Panc1 (cell line): Measurements from ENCODE around the gene TBPL2. TPM values are rescaled to one million over a fixed set of nuclear protein-coding genes. Genes with fewer than 3 reads are reported as not detected.

Experiments used
- ATAC-seq: fragments of 200-7000 bp; cut with Tn5 transposase; 2 replicates; pipeline ENCODE4 v1.9.1; 2020; ENCODE audit warnings: mild to moderate bottlenecking, moderate library complexity
- BruUV-seq: library from RNA; stranded (reverse); fragments of 400-500 nt; replicated peaks from 2 replicates; lab custom pipeline; 2021; lab: Mats Ljungman, UMichigan
- CTCF ChIA-PET: fragments of 300-600 bp; sonication (Branson Sonifier 250); formaldehyde crosslinking; loops from one replicate; lab custom pipeline; 2022; ENCODE audit warnings: antibody characterized with exemption; lab: Charles Lee
- POLR2A ChIA-PET: fragments of 300-600 bp; sonication (Branson Sonifier 250); formaldehyde crosslinking; loops from one replicate; lab custom pipeline; 2022; ENCODE audit warnings: antibody characterized with exemption; lab: Charles Lee
- DNase-seq: peaks from one replicate; pipeline ENCODE4 v3.0.0-alpha.2; 2010; ENCODE audit warnings: low read depth, low spot score
- H3K27ac ChIP-seq: 2 replicates; pipeline ENCODE4 v1.5.1; 2011; ENCODE audit warnings: mild to moderate bottlenecking, low read length, inconsistent platforms
- H3K27me3 ChIP-seq: fragments of 200-500 bp; sonication (Bioruptor generic); 2 replicates; pipeline ENCODE4 v1.6.0; 2014; ENCODE audit warnings: low read length, inconsistent platforms; ENCODE audit not compliant: control insufficient read depth, insufficient read depth
- H3K36me3 ChIP-seq: fragments of 200-500 bp; sonication (Bioruptor generic); 2 replicates; pipeline ENCODE4 v1.5.1; 2014; ENCODE audit warnings: inconsistent platforms, mild to moderate bottlenecking, low read length, moderate library complexity; ENCODE audit not compliant: control insufficient read depth, insufficient read depth
- H3K4me1 ChIP-seq: 2 replicates; pipeline ENCODE4 v1.5.1; 2011; ENCODE audit warnings: inconsistent platforms, mild to moderate bottlenecking, low read length, moderate library complexity; ENCODE audit not compliant: control insufficient read depth, insufficient read depth
- H3K4me3 ChIP-seq, 2 experiments: 2 replicates each; pipeline ENCODE4 v1.5.1; 2011 to 2012; ENCODE audit warnings: low read depth in 2 of 2, low read length in 2 of 2, mild to moderate bottlenecking in 2 of 2, inconsistent platforms in 1 of 2, moderate library complexity in 1 of 2
- H3K9me3 ChIP-seq: fragments of 200-500 bp; sonication (Bioruptor generic); 2 replicates; pipeline ENCODE4 v1.5.1; 2014; ENCODE audit warnings: low read depth, mild to moderate bottlenecking, inconsistent platforms, low read length, moderate library complexity; ENCODE audit not compliant: control insufficient read depth, insufficient read depth
- CTCF ChIP-seq: fragments of 450-650 bp; IDR thresholded peaks from 2 replicates; pipeline ENCODE4 v1.5.1; 2017; ENCODE audit warnings: mild to moderate bottlenecking
- POLR2AphosphoS5 ChIP-seq: IDR thresholded peaks from 2 replicates; pipeline ENCODE4 v1.6.1; 2012; ENCODE audit warnings: mild to moderate bottlenecking, low read depth, low read length, moderate library complexity
- REST ChIP-seq, 2 experiments: IDR thresholded peaks; 2 replicates each; pipeline ENCODE4 v1.6.1; 2011 to 2012; ENCODE audit warnings: low read depth in 2 of 2, control low read depth in 1 of 2, low read length in 1 of 2, mild to moderate bottlenecking in 1 of 2, moderate library complexity in 1 of 2; ENCODE audit not compliant: insufficient read depth in 1 of 2
- SIN3A ChIP-seq: IDR thresholded peaks from 2 replicates; pipeline ENCODE4 v1.6.1; 2012; ENCODE audit warnings: low read depth, mild to moderate bottlenecking, low read length, moderate library complexity, borderline replicate concordance; ENCODE audit not compliant: insufficient read depth
- TCF7L2 ChIP-seq: IDR thresholded peaks from 2 replicates; pipeline ENCODE4 v1.6.1; 2011; ENCODE audit warnings: mild to moderate bottlenecking, low read depth, low read length, inconsistent platforms
- in situ Hi-C: cut with HindIII; loops from 2 replicates; pipeline ENCODE4 v1.10.0; 2016; ENCODE audit warnings: low sequenced_read_pairs, low pct_unique_long_range_greater_than_20kb
- intact Hi-C: fragments of 100-400 bp; cut with micrococcal nuclease; formaldehyde crosslinking; loops from one replicate; pipeline ENCODE4 v1.10.0; 2022; ENCODE audit not compliant: unreplicated experiment
- total RNA-seq: library from RNA; stranded (reverse); gene quantifications from one replicate; pipeline ENCODE4 v1.2.1, GENCODE V29; 2021; ENCODE audit not compliant: unreplicated experiment

Gene TBPL2
- total RNA-seq, 1 experiment from 2014 or later = not detected

GRCh38 chr14:55418411-55418810 is 22.0 kb downstream of the TBPL2 start:
- TF ChIP-seq POLR2AphosphoS5 = no peak
- TF ChIP-seq SIN3A = no peak
- no peak for TF ChIP-seq REST (IDR thresholded peaks at IDR 0.05; ENCODE audit: insufficient read depth in 1 of 2, low read depth in 2 of 2, low read length in 1 of 2)
- TF ChIP-seq CTCF = no peak
- TF ChIP-seq TCF7L2 = no peak
- in situ Hi-C loops = no loop called here
- Histone ChIP-seq H3K4me3 (no peak overlapping the region), H3K36me3 (no peaks in the 10 kb centered on the region), H3K9me3 (no peaks in the 10 kb centered on the region), H3K4me1 (no peaks in the 10 kb centered on the region), H3K27me3 (peaks cover 3% of the 10 kb centered on the region; the same call in 1 of the 2 replicates), H3K27ac (no peak overlapping the region)
- ChIA-PET CTCF (no interaction called here), POLR2A (no interaction called here)
- no peak for ATAC-seq
- no peak for DNase-seq
- BruUV-seq = no TSS peak
- intact Hi-C loops = no loop called here

GRCh38 chr14:55417955-55418354 is 22.5 kb downstream of the TBPL2 start:
- DNase-seq (no peak), ATAC-seq (no peak)
- no peak for TF ChIP-seq CTCF
- TF ChIP-seq REST (IDR thresholded peaks at IDR 0.05; ENCODE audit: insufficient read depth in 1 of 2, low read depth in 2 of 2, low read length in 1 of 2) = no peak
- TF ChIP-seq SIN3A = no peak
- no peak for TF ChIP-seq TCF7L2
- TF ChIP-seq POLR2AphosphoS5 = no peak
- no peaks in the 10 kb centered on the region for H3K36me3 ChIP-seq
- ChIA-PET POLR2A (no interaction called here), CTCF (interaction anchor here (1.0 kb wide), 1 partner anchor 53 kb away, joined by 3 read pairs; no protein-coding TSS in a partner anchor)
- in situ Hi-C loops = no loop called here
- no peak overlapping the region for H3K27ac ChIP-seq
- H3K9me3 ChIP-seq = no peaks in the 10 kb centered on the region
- H3K4me3 ChIP-seq = no peak overlapping the region
- intact Hi-C loops = no loop called here
- peaks cover 3% of the 10 kb centered on the region; the same call in 1 of the 2 replicates for H3K27me3 ChIP-seq
- H3K4me1 ChIP-seq = no peaks in the 10 kb centered on the region
- BruUV-seq = no TSS peak
